GM12878 (cell line): ENCODE data around the gene P2RX4. TPM values are rescaled to one million over a fixed set of nuclear protein-coding genes. Genes with fewer than 3 reads are reported as not detected.

Experiments
- ATAC-seq: fragments of 200-7000 bp; cut with Tn5 transposase; 3 replicates; pipeline ENCODE4 v1.9.1; 2020; ENCODE audit warnings: mild to moderate bottlenecking, moderate library complexity
- BruUV-seq: library from RNA; stranded (reverse); fragments of 400-500 nt; replicated peaks from 2 replicates; lab custom pipeline; 2021; lab: Mats Ljungman, UMichigan
- CTCF ChIA-PET: fragments of 300-600 bp; sonication (Branson Sonifier 250); formaldehyde crosslinking; extraction: SDS; loops from one replicate; lab custom pipeline; 2021; ENCODE audit warnings: inconsistent platforms; lab: Yijun Ruan, JAX
- POLR2A ChIA-PET: fragments of 350-600 bp; formaldehyde crosslinking; extraction: SDS; loops from one replicate; lab custom pipeline; 2021; ENCODE audit warnings: inconsistent platforms; lab: Charles Lee
- RAD21 ChIA-PET: fragments of 300-600 bp; sonication (Branson Sonifier 250); formaldehyde crosslinking; loops from one replicate; lab custom pipeline; 2023; ENCODE audit warnings: antibody characterized with exemption; ENCODE audit not compliant: unreplicated experiment; lab: Charles Lee
- SMC1A ChIA-PET: fragments of 300-600 bp; sonication (Branson Sonifier 250); formaldehyde crosslinking; loops from one replicate; lab custom pipeline; 2023; ENCODE audit not compliant: unreplicated experiment, uncharacterized antibody; lab: Charles Lee
- DNase-seq: peaks from one replicate; pipeline ENCODE4 v3.0.0-alpha.2; 2011; ENCODE audit warnings: low read depth, low spot score
- FAIRE-seq: peaks from 3 replicates; lab custom pipeline; 2011; peaks lifted over from hg19 to GRCh38; lab: Jason Lieb, UNC
- H2AFZ ChIP-seq: 2 replicates; pipeline ENCODE4 v1.6.0; 2011; ENCODE audit warnings: low read depth, low read length, control low read depth; ENCODE audit not compliant: control insufficient read depth
- H3K27ac ChIP-seq: 2 replicates; pipeline ENCODE4 v1.5.1; 2011; ENCODE audit warnings: control low read depth; ENCODE audit not compliant: control insufficient read depth, insufficient read depth
- H3K27me3 ChIP-seq, 2 experiments: replicated peaks in 1 of 2; 2 replicates each; pipeline versions ENCODE4 v1.6.0 to v1.6.1; 2011; ENCODE audit warnings: low read length in 1 of 2; ENCODE audit not compliant: control insufficient read depth in 2 of 2, insufficient read depth in 2 of 2
- H3K36me3 ChIP-seq, 2 experiments: 2 replicates each; pipeline ENCODE4 v1.5.1; 2011; ENCODE audit warnings: low read length in 1 of 2; ENCODE audit not compliant: control insufficient read depth in 2 of 2, insufficient read depth in 2 of 2
- H3K4me1 ChIP-seq: 2 replicates; pipeline ENCODE4 v1.6.1; 2011; ENCODE audit warnings: mild to moderate bottlenecking, low read length, moderate library complexity, mixed read lengths; ENCODE audit not compliant: control insufficient read depth, insufficient read depth
- H3K4me2 ChIP-seq: 2 replicates; pipeline ENCODE4 v1.6.0; 2011; ENCODE audit warnings: control low read depth; ENCODE audit not compliant: control insufficient read depth, insufficient read depth
- H3K4me3 ChIP-seq: fragments of 200-600 bp; sonication (generic); 2 replicates; pipeline ENCODE4 v1.5.1; 2016
- H3K79me2 ChIP-seq: 2 replicates; pipeline ENCODE4 v1.6.0; 2011; ENCODE audit warnings: low read length; ENCODE audit not compliant: control insufficient read depth, insufficient read depth
- H3K9ac ChIP-seq: 2 replicates; pipeline ENCODE4 v1.8.0; 2011; ENCODE audit warnings: low read length, control low read depth, mixed read lengths; ENCODE audit not compliant: control insufficient read depth, insufficient read depth
- H3K9me3 ChIP-seq: replicated peaks from 3 replicates; pipeline ENCODE4 v1.5.1; 2011; ENCODE audit warnings: mild to moderate bottlenecking, low read length; ENCODE audit not compliant: control insufficient read depth, insufficient read depth
- H4K20me1 ChIP-seq: 2 replicates; pipeline ENCODE4 v1.6.0; 2011; ENCODE audit not compliant: control insufficient read depth, insufficient read depth
- BACH1 ChIP-seq: fragments of 450-650 bp; IDR thresholded peaks from 2 replicates; pipeline ENCODE4 v1.6.1; 2017; ENCODE audit warnings: mild to moderate bottlenecking, borderline replicate concordance
- BCL11A ChIP-seq: IDR thresholded peaks from 2 replicates; pipeline ENCODE4 v1.6.1; 2011; ENCODE audit warnings: low read depth, low read length
- BCL3 ChIP-seq: IDR thresholded peaks from 2 replicates; pipeline ENCODE4 v1.6.1; 2011; ENCODE audit warnings: borderline replicate concordance, low read depth, mild to moderate bottlenecking, moderate library complexity, low read length; ENCODE audit not compliant: insufficient read depth, poor library complexity, severe bottlenecking
- BRCA1 ChIP-seq: IDR thresholded peaks from 2 replicates; pipeline ENCODE4 v1.6.1; 2011; ENCODE audit warnings: low read depth, low read length, improper control_type of control experiment
- DPF2 ChIP-seq: fragments of 450-650 bp; IDR thresholded peaks from 2 replicates; pipeline ENCODE4 v1.6.1; 2017; ENCODE audit warnings: mild to moderate bottlenecking
- FOXM1 ChIP-seq: IDR thresholded peaks from 2 replicates; pipeline ENCODE4 v1.6.1; 2012; ENCODE audit warnings: low read depth, mild to moderate bottlenecking, inconsistent platforms, low read length, moderate library complexity
- LARP7 ChIP-seq: fragments of 450-650 bp; IDR thresholded peaks from 2 replicates; pipeline ENCODE4 v1.6.1; 2017; ENCODE audit warnings: mild to moderate bottlenecking
- POLR2AphosphoS2 ChIP-seq: IDR thresholded peaks from 2 replicates; pipeline ENCODE4 v1.6.1; 2011; ENCODE audit warnings: low read depth, mild to moderate bottlenecking, low read length, improper control_type of control experiment, moderate library complexity
- RELA ChIP-seq: fragments of 450-650 bp; IDR thresholded peaks from 2 replicates; pipeline ENCODE4 v1.8.0; 2014; ENCODE audit warnings: borderline replicate concordance; ENCODE audit not compliant: partially characterized antibody
- REST ChIP-seq: IDR thresholded peaks from 2 replicates; pipeline ENCODE4 v1.6.1; 2012; ENCODE audit warnings: mild to moderate bottlenecking, low read depth, low read length
- SIN3A ChIP-seq: IDR thresholded peaks from 2 replicates; pipeline ENCODE4 v1.6.1; 2012; ENCODE audit warnings: low read depth, low read length, improper control_type of control experiment
- STAT3 ChIP-seq: IDR thresholded peaks from 2 replicates; pipeline ENCODE4 v1.6.1; 2011; ENCODE audit warnings: low read depth, low read length, improper control_type of control experiment
- SUPT20H ChIP-seq: IDR thresholded peaks from 2 replicates; pipeline ENCODE4 v1.6.1; 2011; ENCODE audit warnings: low read depth, mild to moderate bottlenecking, low read length, moderate library complexity, borderline replicate concordance; ENCODE audit not compliant: control insufficient read depth
- USF1 ChIP-seq: IDR thresholded peaks from 2 replicates; pipeline ENCODE4 v1.6.1; 2011; ENCODE audit warnings: borderline replicate concordance, low read depth, mild to moderate bottlenecking, moderate library complexity, mixed read lengths, low read length; ENCODE audit not compliant: insufficient read depth; ENCODE audit errors: extremely low read length
- WRNIP1 ChIP-seq: IDR thresholded peaks from 2 replicates; pipeline ENCODE4 v1.6.1; 2011; ENCODE audit warnings: low read depth, low read length, improper control_type of control experiment, borderline replicate concordance
- ZNF622 ChIP-seq: fragments of 450-650 bp; IDR thresholded peaks from 2 replicates; pipeline ENCODE4 v1.6.1; 2017; ENCODE audit warnings: mild to moderate bottlenecking, inconsistent platforms
- ZSCAN29 ChIP-seq: fragments of 450-650 bp; IDR thresholded peaks from 2 replicates; pipeline ENCODE4 v1.6.1; 2017; ENCODE audit warnings: mild to moderate bottlenecking, moderate library complexity
- WGBS: methylation state at CpG from one replicate; pipeline ENCODE4 v1.1.6; 2016; ENCODE audit warnings: low lambda C conversion rate; ENCODE audit not compliant: insufficient replicate concordance, insufficient coverage; ENCODE audit errors: missing lambda C conversion rate; 5-methylcytosine and 5-hydroxymethylcytosine counted together
- in situ Hi-C: fragments of 300-500 bp; cut with MboI; formaldehyde crosslinking; loops from 9 replicates; pipeline ENCODE4 v1.14.3; 2018; ENCODE audit warnings: mixed read lengths
- intact Hi-C: fragments of 100-400 bp; cut with micrococcal nuclease; formaldehyde crosslinking; loops from one replicate; pipeline ENCODE4 v1.14.2; 2022; ENCODE audit not compliant: unreplicated experiment
- polyA plus RNA-seq, 11 experiments: library from polyadenylated mRNA; depleted of rRNA in 4 of 11; unstranded in 6 of 11; stranded (reverse) in 5 of 11; fragments of >200 nt; fragmentation: Nextera tagmentation in 4 of 11; fragmentation: Illumina TruSeq in 1 of 11; extraction: Ambion mirVana in 4 of 11; extraction: Trizol in 1 of 11; gene quantifications; 1 replicate in 1 of 11; 2 replicates in 10 of 11; pipeline versions ENCODE4 v1.2.1 to v1.2.3, GENCODE V29; 2011 to 2016; ENCODE audit warnings: inconsistent platforms in 2 of 11, missing spikeins in 2 of 11, low read depth in 1 of 11
- total RNA-seq, 4 experiments: library from RNA; depleted of rRNA in 3 of 4; stranded (reverse); fragments of >200 nt in 3 of 4; fragmentation: Illumina TruSeq in 1 of 4; extraction: Trizol in 1 of 4; gene quantifications; 2 replicates each; pipeline versions ENCODE4 v1.2.1 to v1.2.3, GENCODE V29; 2013 to 2021

P2RX4 gene
- total and polyA plus RNA-seq, 10 of the 15 experiments (the other 5 are each of a cell fraction or from before 2014, with no cell fraction given), result 9.0 to 43.4 (median 20.5) TPM

GRCh38 chr12:121172145-121172544 is 37.8 kb upstream of the P2RX4 start:
- Histone ChIP-seq H3K4me3 (no peak overlapping the region), H3K27me3 (no peaks in the 10 kb centered on the region), H3K27ac (no peak overlapping the region), H3K4me1 (peaks cover 7% of the 10 kb centered on the region), H3K4me2 (no peak overlapping the region), H2AFZ (no peak overlapping the region), H3K79me2 (no peaks in the 10 kb centered on the region), H4K20me1 (no peaks in the 10 kb centered on the region), H3K36me3 (no peaks in the 10 kb centered on the region), H3K9ac (no peak overlapping the region), H3K9me3 (no peaks in the 10 kb centered on the region)
- DNase-seq, result no peak
- 72% methylated on average over 6 of the region's 6 CpGs for WGBS
- CTCF ChIA-PET, result interaction anchor here (0.6 kb wide), 1 partner anchor 142 kb away, joined by 3 read pairs; no protein-coding TSS in a partner anchor
- SMC1A ChIA-PET, result no interaction called here
- RAD21 ChIA-PET, result interaction anchor here (0.6 kb wide), 1 partner anchor 8 kb away, joined by 3 read pairs; no protein-coding TSS in a partner anchor
- POLR2A ChIA-PET, result no interaction called here
- no peak for FAIRE-seq
- ATAC-seq, result no peak
- intact Hi-C loops (no loop called here), in situ Hi-C loops (no loop called here)
- BruUV-seq, result no TSS peak
- no peak for TF ChIP-seq ZSCAN29
- no peak for TF ChIP-seq STAT3
- no peak for TF ChIP-seq POLR2AphosphoS2
- no peak for TF ChIP-seq SUPT20H
- no peak for TF ChIP-seq WRNIP1
- TF ChIP-seq SIN3A, result no peak
- TF ChIP-seq RELA, result no peak
- no peak for TF ChIP-seq DPF2
- TF ChIP-seq FOXM1, result no peak
- TF ChIP-seq LARP7, result no peak
- TF ChIP-seq USF1, result no peak
- no peak for TF ChIP-seq ZNF622
- no peak for TF ChIP-seq BACH1
- no peak for TF ChIP-seq BCL3
- no peak for TF ChIP-seq BCL11A
- no peak for TF ChIP-seq BRCA1
- no peak for TF ChIP-seq REST
